Mucosa of rectum (tissue), 2 donors: ENCODE results near the gene RSPO1.
A peak's percentile ranks its signal among the peaks of the same experiment; 100 is the strongest.
"Not testable (repeated sequence)": the region's sequence is repeated elsewhere in the genome, so short reads cannot be mapped to it uniquely, and the experiment has no call there.

Experiments
- H3K27ac ChIP-seq, 2 donors: one replicate each; pipeline ENCODE4 v1.7.0; 2013; ENCODE audit warnings: inconsistent platforms in 2 of 2, low read depth in 2 of 2, low read length in 2 of 2
- H3K27me3 ChIP-seq, 2 donors: one replicate each; pipeline ENCODE4 v1.7.0; 2013; ENCODE audit warnings: low read length in 2 of 2; ENCODE audit not compliant: control insufficient read depth in 2 of 2, insufficient read depth in 2 of 2
- H3K36me3 ChIP-seq, 2 donors: one replicate each; pipeline ENCODE4 v1.7.0; 2013; ENCODE audit warnings: low read length in 2 of 2; ENCODE audit not compliant: control insufficient read depth in 2 of 2, insufficient read depth in 2 of 2
- H3K4me1 ChIP-seq, 2 donors: one replicate each; pipeline ENCODE4 v1.7.0; 2013; ENCODE audit warnings: low read length in 2 of 2, mild to moderate bottlenecking in 1 of 2; ENCODE audit not compliant: control insufficient read depth in 2 of 2, insufficient read depth in 2 of 2
- H3K4me3 ChIP-seq, 2 donors: one replicate each; pipeline ENCODE4 v1.7.0; 2013; ENCODE audit warnings: low read length in 2 of 2
- H3K9ac ChIP-seq, 2 donors: one replicate each; pipeline ENCODE4 v1.7.0; 2013; ENCODE audit warnings: low read length in 2 of 2, low read depth in 1 of 2, mild to moderate bottlenecking in 1 of 2
- H3K9me3 ChIP-seq, 2 donors: one replicate each; pipeline ENCODE4 v1.7.0; 2013; ENCODE audit warnings: low read length in 2 of 2; ENCODE audit not compliant: control insufficient read depth in 2 of 2
- donor health status: healthy.
- donor health status: Normal muscosa, but diverticular disease.

RSPO1 gene, protein sequence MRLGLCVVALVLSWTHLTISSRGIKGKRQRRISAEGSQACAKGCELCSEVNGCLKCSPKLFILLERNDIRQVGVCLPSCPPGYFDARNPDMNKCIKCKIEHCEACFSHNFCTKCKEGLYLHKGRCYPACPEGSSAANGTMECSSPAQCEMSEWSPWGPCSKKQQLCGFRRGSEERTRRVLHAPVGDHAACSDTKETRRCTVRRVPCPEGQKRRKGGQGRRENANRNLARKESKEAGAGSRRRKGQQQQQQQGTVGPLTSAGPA

DNA sequence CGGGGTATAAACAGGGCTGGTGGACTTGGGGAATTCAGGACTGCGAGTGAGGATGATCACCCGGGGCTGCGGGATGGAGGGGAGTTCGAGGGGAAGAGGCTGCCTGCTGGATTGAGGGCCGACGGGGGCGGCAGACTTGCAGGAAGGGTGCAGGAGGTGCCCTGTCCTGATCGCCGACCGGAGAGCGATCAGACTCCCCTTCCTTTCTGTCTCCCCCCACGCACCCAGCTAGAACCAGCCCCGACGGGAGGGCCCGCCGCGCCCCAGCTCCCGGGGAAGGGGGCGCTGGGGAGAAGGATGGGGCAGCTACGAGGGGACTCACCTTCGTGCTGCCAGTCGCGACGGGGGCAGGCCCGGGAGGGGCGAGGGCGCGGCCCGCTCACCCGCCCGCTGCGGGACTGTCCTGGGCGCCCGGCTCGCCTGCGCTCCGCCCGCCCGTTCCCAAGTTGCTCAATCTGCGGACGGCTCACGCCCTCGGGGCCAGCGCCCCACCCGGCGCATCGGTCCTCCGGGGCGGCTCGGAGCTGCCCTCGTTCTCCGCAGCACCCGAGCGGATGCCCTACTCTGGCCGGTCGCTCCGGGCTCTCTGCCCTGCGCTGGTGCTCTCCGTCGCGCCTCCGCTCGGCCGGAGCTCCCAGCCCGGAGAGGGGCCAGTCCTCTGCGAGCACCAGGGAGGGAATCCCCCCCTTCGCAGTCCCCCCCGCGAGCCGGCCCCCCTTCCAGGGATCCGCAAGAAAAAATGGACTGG is at the start of gene RSPO1:
RSPO1 (minus strand) TSS at position 649 of the 748 bp plus-strand sequence. CDS start 5,231 bp downstream, outside the sequence.
- Histone ChIP-seq H3K9ac (no peak within 1 kb of the TSS), H3K9me3 (no peaks in the 10 kb centered on the region), H3K36me3 (no peaks in the 10 kb centered on the region), H3K4me3 (no peak within 1 kb of the TSS), H3K27me3 (peaks cover 50 to 68% of the 10 kb centered on the region in 2 donors), H3K4me1 (no peaks in the 10 kb centered on the region), H3K27ac (no peak within 1 kb of the TSS)

DNA sequence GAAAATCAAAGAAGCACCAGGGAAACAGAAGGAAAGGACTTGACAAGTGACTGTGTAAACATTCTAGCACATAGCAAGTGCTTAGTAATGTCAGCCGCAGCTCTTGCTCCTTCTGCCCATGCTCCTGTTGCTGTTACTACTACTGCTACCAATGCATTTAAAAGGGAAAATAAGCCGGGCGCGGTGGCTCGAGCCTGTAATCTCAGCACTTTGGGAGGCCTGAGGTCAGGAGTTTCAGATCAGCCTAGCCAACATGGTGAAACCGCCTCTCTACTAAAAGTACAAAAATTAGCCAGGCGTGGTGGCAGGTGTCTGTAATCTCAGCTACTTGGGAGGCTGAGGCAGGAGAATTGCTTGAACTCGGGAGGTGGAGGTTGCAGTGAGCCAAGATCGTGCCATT is 49.5 kb upstream of the RSPO1 start:
- not testable (repeated sequence) for H3K4me1 ChIP-seq, H3K27me3 ChIP-seq, H3K9ac ChIP-seq, H3K27ac ChIP-seq, H3K4me3 ChIP-seq, H3K9me3 ChIP-seq
- peaks cover 27 to 40% of the 10 kb centered on the region in 2 donors for H3K36me3 ChIP-seq

DNA sequence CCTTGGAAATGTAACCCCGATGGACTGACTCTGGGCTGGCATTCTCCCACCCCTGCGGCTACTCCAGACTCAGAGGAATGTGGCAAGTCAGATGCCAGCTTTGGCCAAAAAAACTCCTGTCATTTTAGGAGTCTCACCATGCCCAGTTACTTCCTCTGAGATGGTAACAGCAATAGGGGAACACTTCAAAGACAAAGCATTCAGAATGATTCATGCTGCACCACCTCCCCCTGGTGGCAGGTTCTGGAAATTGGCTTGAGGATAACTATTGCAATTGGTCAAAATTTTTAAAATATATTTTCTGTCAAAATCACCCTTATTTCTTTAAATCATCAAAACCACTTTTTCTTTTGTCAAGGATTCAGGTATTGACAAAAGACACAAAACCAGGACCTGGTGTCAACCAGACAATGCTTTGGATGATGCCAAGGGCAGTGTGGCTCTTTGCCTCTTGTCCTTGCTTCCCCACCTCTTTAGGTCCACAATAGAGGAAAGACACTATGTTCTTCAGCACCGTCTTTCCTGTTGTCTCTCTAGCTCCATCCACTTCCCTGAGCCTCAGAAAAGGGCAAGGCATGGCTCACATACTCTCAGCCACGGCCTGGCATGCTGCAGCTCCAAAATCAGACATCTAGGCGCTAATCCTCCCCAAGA is 47.8 kb upstream of the RSPO1 start:
- Histone ChIP-seq H3K4me3 (no peak overlapping the region), H3K36me3 (peaks cover 27 to 38% of the 10 kb centered on the region in 2 donors), H3K9ac (no peak overlapping the region), H3K9me3 (no peaks in the 10 kb centered on the region), H3K4me1 (no peaks in the 10 kb centered on the region), H3K27ac (no peak overlapping the region), H3K27me3 (no peaks in the 10 kb centered on the region)

DNA sequence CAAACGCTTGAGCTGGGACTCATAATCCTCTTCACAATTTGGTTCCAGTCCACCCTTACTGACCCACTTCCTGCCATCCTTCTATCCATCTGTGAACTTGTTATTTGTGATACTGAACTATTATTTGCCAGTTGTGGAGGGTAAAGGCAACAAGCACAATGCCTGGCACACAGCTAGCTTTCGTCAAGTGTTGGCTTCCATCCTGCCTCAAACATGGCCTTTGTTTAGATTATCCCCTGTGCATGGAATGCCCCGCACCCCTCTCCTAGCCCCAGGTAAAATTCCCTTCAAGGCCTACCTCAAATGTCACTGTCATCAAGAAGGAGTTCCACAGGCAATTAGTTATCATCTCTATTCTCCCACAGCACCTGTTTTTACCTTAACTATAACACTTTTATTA is 46.2 kb upstream of the RSPO1 start:
- Histone ChIP-seq H3K4me3 (no peak overlapping the region), H3K27me3 (peaks cover 0 to 3% of the 10 kb centered on the region in 2 donors), H3K9me3 (no peaks in the 10 kb centered on the region), H3K9ac (no peak overlapping the region), H3K27ac (no peak overlapping the region), H3K4me1 (peaks cover 7 to 8% of the 10 kb centered on the region in 2 donors), H3K36me3 (peaks cover 22 to 28% of the 10 kb centered on the region in 2 donors)

DNA sequence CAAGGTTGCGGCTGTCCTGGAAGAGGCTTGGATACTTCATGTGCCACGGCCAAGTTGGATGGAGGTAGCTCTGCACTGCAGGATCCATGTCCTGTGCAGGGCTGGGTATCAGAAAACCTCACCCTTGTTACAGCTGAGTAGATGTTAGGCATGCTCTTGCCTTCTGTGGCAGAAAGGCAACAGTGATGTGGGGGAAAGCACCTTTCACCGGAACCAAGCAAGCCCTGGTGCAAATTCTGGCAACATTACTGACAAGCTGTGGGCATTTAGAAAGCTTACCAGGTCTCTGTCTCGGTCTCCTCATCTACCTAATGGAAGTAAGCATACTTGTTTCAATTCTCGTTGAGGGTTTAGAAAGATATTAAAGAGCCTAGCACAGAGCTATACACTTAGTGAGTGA is 43.1 kb upstream of the RSPO1 start:
- no peak overlapping the region for H3K9ac ChIP-seq
- no peaks in the 10 kb centered on the region for H3K9me3 ChIP-seq
- H3K4me3 ChIP-seq = no peak overlapping the region
- peaks cover 2 to 6% of the 10 kb centered on the region in 2 donors for H3K36me3 ChIP-seq
- H3K27me3 ChIP-seq = peaks cover 0 to 3% of the 10 kb centered on the region in 2 donors
- peaks cover 12% of the 10 kb centered on the region in 2 donors for H3K4me1 ChIP-seq
- H3K27ac ChIP-seq = no peak overlapping the region

DNA sequence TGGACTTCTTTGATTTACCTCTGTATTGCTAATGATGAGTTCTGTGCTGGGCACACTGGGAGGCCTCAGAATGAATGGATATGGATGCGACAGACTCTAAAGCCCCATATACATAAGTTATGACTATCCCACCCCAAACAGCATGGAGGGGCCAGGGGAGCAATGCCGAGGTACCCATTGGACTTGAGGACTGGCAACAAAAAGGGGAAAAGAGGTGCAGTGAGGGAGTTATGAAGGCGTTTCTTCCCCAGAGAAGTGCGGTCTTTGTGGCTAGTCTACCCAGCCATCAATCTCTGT is 42.4 kb upstream of the RSPO1 start:
- Histone ChIP-seq H3K4me3 (no peak overlapping the region), H3K9me3 (no peaks in the 10 kb centered on the region), H3K27me3 (peaks cover 0 to 3% of the 10 kb centered on the region in 2 donors), H3K27ac (no peak overlapping the region), H3K36me3 (no peaks in the 10 kb centered on the region), H3K9ac (no peak overlapping the region), H3K4me1 (peaks cover 12% of the 10 kb centered on the region in 2 donors)

DNA sequence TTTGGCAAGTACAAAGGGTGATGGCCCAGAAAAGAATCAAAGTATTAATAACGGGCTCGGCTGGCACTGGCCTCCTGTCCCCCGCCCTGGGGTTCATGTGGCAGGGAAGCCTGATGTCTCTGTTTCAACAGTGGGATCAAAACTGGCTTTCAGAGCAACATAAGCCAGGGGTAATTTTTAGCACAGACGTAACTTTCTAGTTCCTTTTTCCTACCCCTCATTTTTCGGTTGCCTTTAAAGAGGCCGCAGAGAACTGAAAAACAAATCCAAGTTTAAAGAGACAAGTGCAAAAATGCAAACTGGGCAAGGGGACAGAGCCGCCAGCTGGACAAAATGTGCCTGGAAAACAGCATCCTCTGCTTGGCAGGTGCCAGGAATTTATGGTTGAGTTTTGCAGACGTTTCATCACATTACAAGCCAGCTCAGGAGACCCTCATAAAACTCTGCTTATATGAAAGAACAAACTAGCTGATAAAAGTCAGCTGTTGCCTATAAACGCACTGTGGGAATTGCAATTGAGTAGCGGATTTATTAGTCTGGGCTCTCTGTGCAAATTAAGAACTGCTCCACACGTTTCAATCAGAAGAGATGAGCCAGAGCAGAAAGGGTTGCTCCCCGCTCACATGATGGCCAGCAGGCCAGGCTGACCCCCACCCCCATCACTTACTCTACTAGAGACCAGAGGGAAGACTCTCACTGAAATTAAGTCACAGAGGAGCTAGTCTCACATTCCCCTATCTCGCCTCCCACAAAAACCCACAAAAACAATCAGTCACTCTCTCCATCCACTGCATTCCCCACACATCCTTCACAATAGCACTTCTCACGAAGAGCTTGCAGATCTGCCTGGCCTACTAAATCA is 41.8 kb upstream of the RSPO1 start:
- H3K9me3 ChIP-seq = no peaks in the 10 kb centered on the region
- H3K4me3 ChIP-seq = no peak overlapping the region
- no peak overlapping the region for H3K9ac ChIP-seq
- peaks cover 12% of the 10 kb centered on the region in 2 donors for H3K4me1 ChIP-seq
- peak overlapping the region; percentile 49 to 75 for H3K27ac ChIP-seq
- H3K36me3 ChIP-seq = no peaks in the 10 kb centered on the region
- peaks cover 0 to 3% of the 10 kb centered on the region in 2 donors for H3K27me3 ChIP-seq

DNA sequence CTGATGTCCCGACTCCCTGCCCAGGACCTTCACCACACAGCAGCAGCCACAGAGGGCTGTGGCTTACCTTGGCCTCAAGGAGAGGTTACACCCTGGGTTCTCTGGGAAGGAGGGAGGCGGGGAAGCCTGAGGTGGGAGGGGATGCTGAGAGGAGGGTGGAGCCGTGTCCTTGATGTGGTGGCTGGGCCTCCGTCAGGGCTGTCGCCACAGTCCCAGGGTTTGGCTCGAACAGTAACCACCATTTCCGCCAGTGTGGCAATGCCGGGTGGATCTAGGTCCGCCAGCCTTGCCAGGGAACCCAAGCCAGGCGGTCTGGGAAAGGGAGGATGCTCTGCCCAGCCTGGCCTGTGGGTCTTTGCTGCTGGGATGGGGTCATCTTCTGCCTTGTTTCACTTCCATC is 39.2 kb upstream of the RSPO1 start:
- Histone ChIP-seq H3K9ac (no peak overlapping the region), H3K36me3 (no peaks in the 10 kb centered on the region), H3K4me3 (no peak overlapping the region), H3K9me3 (no peaks in the 10 kb centered on the region), H3K27ac (no peak overlapping the region), H3K4me1 (peaks cover 12% of the 10 kb centered on the region in 2 donors), H3K27me3 (peaks cover 0 to 5% of the 10 kb centered on the region in 2 donors)

DNA sequence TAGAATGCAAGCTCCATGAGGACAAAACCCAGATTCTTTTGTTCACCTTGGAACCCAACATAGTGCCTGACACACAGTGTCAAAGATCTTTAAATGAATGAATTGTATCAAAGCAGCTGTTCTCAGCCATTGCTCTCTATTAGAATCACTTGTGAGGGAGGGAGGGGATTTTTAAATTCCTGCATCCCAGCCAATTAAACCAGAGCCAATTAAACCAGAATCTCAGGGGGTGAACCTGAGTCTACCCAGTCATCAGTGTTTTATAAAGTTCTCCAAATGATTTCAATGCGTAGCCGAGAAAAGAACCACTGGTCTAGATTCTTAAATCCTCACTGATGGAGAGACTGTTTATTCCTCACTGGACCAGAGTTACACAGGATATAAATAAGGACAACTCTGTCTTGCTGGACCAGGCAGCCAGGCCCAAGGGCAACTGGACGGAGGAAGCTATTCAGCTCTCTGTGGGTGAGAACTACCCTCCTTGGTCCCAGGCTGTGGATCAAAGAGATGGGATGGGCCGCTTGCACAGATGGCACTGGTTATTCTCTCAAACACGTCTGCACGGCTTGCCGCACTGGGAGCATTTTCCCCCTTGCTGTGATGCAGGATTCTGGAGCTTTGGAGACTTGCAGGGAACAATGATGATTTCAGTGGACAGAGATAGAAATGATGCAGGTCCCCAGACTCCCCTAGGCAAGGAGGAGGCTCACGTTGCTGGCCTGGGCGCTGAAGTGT is 37.6 kb upstream of the RSPO1 start:
- H3K27ac ChIP-seq = no peak overlapping the region
- H3K27me3 ChIP-seq = peaks cover 2 to 5% of the 10 kb centered on the region in 2 donors
- peaks cover 12% of the 10 kb centered on the region in 2 donors for H3K4me1 ChIP-seq
- H3K9ac ChIP-seq = no peak overlapping the region
- no peak overlapping the region for H3K4me3 ChIP-seq
- H3K9me3 ChIP-seq = no peaks in the 10 kb centered on the region
- H3K36me3 ChIP-seq = no peaks in the 10 kb centered on the region
